ENCODE measurements around the gene MPRIP.

Gene MPRIP

DNA sequence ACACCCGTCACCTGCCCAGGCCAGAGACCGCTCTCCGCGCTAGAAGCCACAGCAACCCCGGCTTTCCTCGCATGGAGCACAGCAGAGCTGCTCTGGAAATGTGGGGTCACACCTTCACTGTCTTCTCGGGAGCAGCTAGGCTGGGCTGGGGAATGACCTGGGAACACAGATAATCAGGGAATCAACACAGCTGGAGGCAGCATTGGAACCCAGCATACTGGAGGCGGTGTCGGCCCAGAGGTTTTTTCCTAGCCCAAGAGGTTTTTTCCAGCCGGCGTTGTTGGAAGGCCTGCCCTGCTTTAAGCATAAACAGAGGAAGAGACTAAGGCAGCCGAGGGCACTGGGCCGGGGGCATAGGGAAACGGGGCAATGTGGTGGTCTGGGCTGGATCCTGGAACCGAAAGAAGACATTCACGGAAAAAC, 164.7 kb downstream of the MPRIP start:
- Histone ChIP-seq H3K4me2 (ENCODE audit: low read length) (no peak overlapping the region), H3K36me3 (ENCODE audit: control insufficient read depth in 1 of 2, insufficient read depth in 2 of 2, low read length in 2 of 2) (peaks cover 3 to 6% of the 10 kb centered on the region in 2 experiments), H3K18ac (ENCODE audit: low read length) (no peak overlapping the region), H3K14ac (ENCODE audit: low read length) (no peak overlapping the region), H3K27me3 (ENCODE audit: insufficient read depth, low read length) (no peaks in the 10 kb centered on the region), H2BK12ac (ENCODE audit: low read length) (no peak overlapping the region), H3K9ac (ENCODE audit: low read length) (no peak overlapping the region), H2AFZ (ENCODE audit: insufficient read depth, low read length, poor library complexity) (no peak overlapping the region), H3K4me3 (ENCODE audit: low read depth, low read length) (no peak overlapping the region), H2AK5ac (ENCODE audit: low read length) (no peak overlapping the region), H3K27ac (ENCODE audit: low read depth, low read length) (no peak overlapping the region), H3K79me1 (ENCODE audit: low read length) (no peaks in the 10 kb centered on the region), H3K79me2 (ENCODE audit: control insufficient read depth, insufficient read depth, low read length, poor library complexity) (no peaks in the 10 kb centered on the region), H4K91ac (ENCODE audit: low read depth, low read length) (no peak overlapping the region), H4K8ac (ENCODE audit: low read depth, low read length) (no peak overlapping the region), H3K9me3 (ENCODE audit: insufficient read depth, low read depth, low read length) (peaks cover 4% of the 10 kb centered on the region), H2BK5ac (ENCODE audit: low read depth, low read length, poor library complexity) (no peak overlapping the region), H2BK120ac (ENCODE audit: insufficient read depth, low read length, poor library complexity) (no peak overlapping the region), H3K23ac (ENCODE audit: low read length) (no peak overlapping the region), H3K4me1 (ENCODE audit: control insufficient read depth in 1 of 2, insufficient read depth in 2 of 2, low read length in 2 of 2) (no peaks in the 10 kb centered on the region), H4K12ac (ENCODE audit: low read depth, low read length) (no peak overlapping the region), H3K4ac (ENCODE audit: low read depth, low read length) (no peak overlapping the region)
- no CpG with 5 or more reads among the region's 16 CpGs for WGBS (ENCODE audit: extremely low coverage, insufficient coverage, insufficient read length)
- DNase-seq: peak in 1 of 2 donors; percentile 26

DNA sequence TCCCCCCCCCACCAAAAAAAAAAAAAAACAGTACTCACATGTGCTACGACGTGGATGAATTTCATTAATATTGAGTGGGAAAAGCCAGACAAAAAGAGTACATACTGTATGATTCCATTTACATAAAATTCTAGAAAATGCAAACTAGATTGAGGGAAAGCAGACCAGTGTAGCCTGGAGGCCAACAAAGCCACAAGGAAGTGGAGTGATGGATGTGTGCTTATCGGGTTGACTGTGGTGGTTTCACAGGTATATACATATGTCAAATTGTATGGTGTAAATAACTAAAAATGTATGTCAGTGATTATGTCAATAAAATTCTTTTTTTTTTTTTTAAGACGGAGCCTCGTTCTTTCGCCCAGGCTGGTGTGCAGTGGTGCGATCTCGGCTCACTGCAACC, 165.7 kb downstream of the MPRIP start:
- no peak overlapping the region for H2AK5ac ChIP-seq (ENCODE audit: low read length)
- no peaks in the 10 kb centered on the region for H3K4me1 ChIP-seq (ENCODE audit: control insufficient read depth in 1 of 2, insufficient read depth in 2 of 2, low read length in 2 of 2)
- H4K12ac ChIP-seq (ENCODE audit: low read depth, low read length): no peak overlapping the region
- no peak overlapping the region for H2BK5ac ChIP-seq (ENCODE audit: low read depth, low read length, poor library complexity)
- no peaks in the 10 kb centered on the region for H3K79me2 ChIP-seq (ENCODE audit: control insufficient read depth, insufficient read depth, low read length, poor library complexity)
- WGBS (ENCODE audit: extremely low coverage, insufficient coverage, insufficient read length): no CpG with 5 or more reads among the region's 8 CpGs
- H2BK120ac ChIP-seq (ENCODE audit: insufficient read depth, low read length, poor library complexity): no peak overlapping the region
- peaks cover 4% of the 10 kb centered on the region for H3K9me3 ChIP-seq (ENCODE audit: insufficient read depth, low read depth, low read length)
- H3K36me3 ChIP-seq (ENCODE audit: control insufficient read depth in 1 of 2, insufficient read depth in 2 of 2, low read length in 2 of 2): peaks cover 6 to 10% of the 10 kb centered on the region in 2 experiments
- no peak overlapping the region for H4K91ac ChIP-seq (ENCODE audit: low read depth, low read length)
- no peak overlapping the region for H3K4me3 ChIP-seq (ENCODE audit: low read depth, low read length)
- no peak overlapping the region for H3K18ac ChIP-seq (ENCODE audit: low read length)
- no peak for DNase-seq
- H3K14ac ChIP-seq (ENCODE audit: low read length): no peak overlapping the region
- H3K23ac ChIP-seq (ENCODE audit: low read length): no peak overlapping the region
- H3K9ac ChIP-seq (ENCODE audit: low read length): no peak overlapping the region
- H3K27me3 ChIP-seq (ENCODE audit: insufficient read depth, low read length): no peaks in the 10 kb centered on the region
- no peak overlapping the region for H2AFZ ChIP-seq (ENCODE audit: insufficient read depth, low read length, poor library complexity)
- H3K4ac ChIP-seq (ENCODE audit: low read depth, low read length): no peak overlapping the region
- no peak overlapping the region for H3K4me2 ChIP-seq (ENCODE audit: low read length)
- no peak overlapping the region for H4K8ac ChIP-seq (ENCODE audit: low read depth, low read length)
- H3K79me1 ChIP-seq (ENCODE audit: low read length): no peaks in the 10 kb centered on the region
- no peak overlapping the region for H2BK12ac ChIP-seq (ENCODE audit: low read length)
- H3K27ac ChIP-seq (ENCODE audit: low read depth, low read length): no peak overlapping the region

DNA sequence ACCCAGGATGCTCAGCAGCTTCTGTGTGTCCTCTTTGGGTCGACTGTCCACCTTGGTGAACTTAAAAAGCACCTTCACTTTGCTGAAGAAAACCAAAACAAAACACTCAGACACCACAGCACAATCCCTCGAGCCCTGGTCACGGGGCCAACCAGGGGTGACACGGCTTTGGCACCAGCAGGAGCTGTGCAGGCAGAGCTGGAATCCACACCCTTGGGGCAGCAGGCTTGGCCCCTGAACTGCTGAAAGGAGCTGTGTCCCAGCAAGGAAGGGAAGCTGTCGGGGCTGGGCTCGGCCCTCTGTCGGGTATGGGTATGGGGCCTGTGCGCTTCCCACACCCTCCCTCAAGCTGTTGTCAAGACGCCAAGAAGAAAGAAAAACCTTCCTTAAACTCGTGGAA, 171.5 kb downstream of the MPRIP start:
- Histone ChIP-seq H2BK12ac (ENCODE audit: low read length) (no peak overlapping the region), H3K14ac (ENCODE audit: low read length) (no peak overlapping the region), H3K4me2 (ENCODE audit: low read length) (no peak overlapping the region), H3K18ac (ENCODE audit: low read length) (no peak overlapping the region), H3K4ac (ENCODE audit: low read depth, low read length) (no peak overlapping the region), H3K36me3 (ENCODE audit: control insufficient read depth in 1 of 2, insufficient read depth in 2 of 2, low read length in 2 of 2) (peaks cover 53 to 60% of the 10 kb centered on the region in 2 experiments), H3K27me3 (ENCODE audit: insufficient read depth, low read length) (no peaks in the 10 kb centered on the region), H3K9me3 (ENCODE audit: insufficient read depth, low read depth, low read length) (peaks cover 4% of the 10 kb centered on the region), H3K27ac (ENCODE audit: low read depth, low read length) (no peak overlapping the region), H2AK5ac (ENCODE audit: low read length) (no peak overlapping the region), H4K12ac (ENCODE audit: low read depth, low read length) (no peak overlapping the region), H3K23ac (ENCODE audit: low read length) (no peak overlapping the region), H4K8ac (ENCODE audit: low read depth, low read length) (no peak overlapping the region), H2BK5ac (ENCODE audit: low read depth, low read length, poor library complexity) (no peak overlapping the region), H3K9ac (ENCODE audit: low read length) (no peak overlapping the region), H2AFZ (ENCODE audit: insufficient read depth, low read length, poor library complexity) (no peak overlapping the region), H4K91ac (ENCODE audit: low read depth, low read length) (no peak overlapping the region), H2BK120ac (ENCODE audit: insufficient read depth, low read length, poor library complexity) (no peak overlapping the region), H3K79me2 (ENCODE audit: control insufficient read depth, insufficient read depth, low read length, poor library complexity) (no peaks in the 10 kb centered on the region), H3K79me1 (ENCODE audit: low read length) (no peaks in the 10 kb centered on the region), H3K4me1 (ENCODE audit: control insufficient read depth in 1 of 2, insufficient read depth in 2 of 2, low read length in 2 of 2) (no peaks in the 10 kb centered on the region), H3K4me3 (ENCODE audit: low read depth, low read length) (no peak overlapping the region)
- WGBS (ENCODE audit: extremely low coverage, insufficient coverage, insufficient read length): no CpG with 5 or more reads among the region's 10 CpGs
- no peak for DNase-seq

DNA sequence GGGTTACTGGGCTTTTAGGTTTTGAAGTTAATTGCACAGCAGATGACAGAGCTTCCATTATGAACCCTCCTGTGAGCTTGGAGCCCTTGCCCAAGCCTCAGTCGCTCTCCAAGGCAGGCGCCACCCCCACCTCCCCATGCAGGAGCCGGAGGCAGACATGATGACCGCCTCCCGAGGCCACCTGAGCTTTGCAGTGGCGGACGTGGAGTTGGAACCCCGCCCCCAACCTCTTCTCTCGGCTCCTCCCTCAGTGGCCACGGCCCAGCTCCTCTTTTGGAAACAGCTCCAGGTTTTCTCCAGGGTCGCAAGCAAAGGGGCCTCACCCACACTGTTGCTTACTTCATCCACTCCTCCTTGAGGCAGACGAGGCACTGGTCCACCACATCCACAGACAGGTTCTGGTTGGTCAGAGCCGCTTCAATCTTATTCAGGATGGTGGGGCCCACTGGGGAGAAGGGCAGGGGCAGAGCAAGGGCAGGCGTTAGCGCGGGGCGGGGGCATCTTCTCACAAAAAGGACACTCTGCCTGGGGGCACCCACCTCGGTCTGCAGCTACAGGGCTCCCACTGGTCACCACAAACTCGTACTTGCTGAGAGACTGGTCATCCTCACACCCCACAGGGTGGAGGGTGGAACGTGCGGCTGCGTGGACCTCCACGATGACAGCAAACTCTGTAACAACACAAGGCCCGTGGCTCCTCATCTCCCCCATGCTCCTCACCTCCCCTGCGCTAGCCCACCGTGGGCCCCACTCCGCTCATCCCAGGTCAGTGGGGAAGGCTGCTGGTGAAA, 172.6 kb downstream of the MPRIP start:
- H3K14ac ChIP-seq (ENCODE audit: low read length): no peak overlapping the region
- H3K9me3 ChIP-seq (ENCODE audit: insufficient read depth, low read depth, low read length): peaks cover 4% of the 10 kb centered on the region
- H2AK5ac ChIP-seq (ENCODE audit: low read length): no peak overlapping the region
- no peak overlapping the region for H3K23ac ChIP-seq (ENCODE audit: low read length)
- no peak overlapping the region for H4K91ac ChIP-seq (ENCODE audit: low read depth, low read length)
- H2BK120ac ChIP-seq (ENCODE audit: insufficient read depth, low read length, poor library complexity): no peak overlapping the region
- H3K4me2 ChIP-seq (ENCODE audit: low read length): no peak overlapping the region
- no peaks in the 10 kb centered on the region for H3K4me1 ChIP-seq (ENCODE audit: control insufficient read depth in 1 of 2, insufficient read depth in 2 of 2, low read length in 2 of 2)
- no peak overlapping the region for H2BK5ac ChIP-seq (ENCODE audit: low read depth, low read length, poor library complexity)
- H3K36me3 ChIP-seq (ENCODE audit: control insufficient read depth in 1 of 2, insufficient read depth in 2 of 2, low read length in 2 of 2): peaks cover 58 to 69% of the 10 kb centered on the region in 2 experiments
- H4K12ac ChIP-seq (ENCODE audit: low read depth, low read length): no peak overlapping the region
- WGBS (ENCODE audit: extremely low coverage, insufficient coverage, insufficient read length): no CpG with 5 or more reads among the region's 27 CpGs
- no peak overlapping the region for H2BK12ac ChIP-seq (ENCODE audit: low read length)
- H3K9ac ChIP-seq (ENCODE audit: low read length): no peak overlapping the region
- H3K4me3 ChIP-seq (ENCODE audit: low read depth, low read length): no peak overlapping the region
- no peak overlapping the region for H2AFZ ChIP-seq (ENCODE audit: insufficient read depth, low read length, poor library complexity)
- H3K27ac ChIP-seq (ENCODE audit: low read depth, low read length): no peak overlapping the region
- DNase-seq: no peak
- no peak overlapping the region for H3K18ac ChIP-seq (ENCODE audit: low read length)
- no peaks in the 10 kb centered on the region for H3K27me3 ChIP-seq (ENCODE audit: insufficient read depth, low read length)
- H4K8ac ChIP-seq (ENCODE audit: low read depth, low read length): no peak overlapping the region
- H3K79me1 ChIP-seq (ENCODE audit: low read length): no peaks in the 10 kb centered on the region
- no peak overlapping the region for H3K4ac ChIP-seq (ENCODE audit: low read depth, low read length)
- H3K79me2 ChIP-seq (ENCODE audit: control insufficient read depth, insufficient read depth, low read length, poor library complexity): no peaks in the 10 kb centered on the region

All from trophoblast cell (in vitro differentiated cells and primary cell).